Gastroesophageal sphincter (tissue), 4 donors: ENCODE measurements around the gene TNFRSF19. TPM values are rescaled to one million over a fixed set of nuclear protein-coding genes. Genes with fewer than 3 reads are reported as not detected.

Source experiments
- ATAC-seq: fragments of 150-250 bp; one replicate; pipeline ENCODE4 v1.9.1; 2016; ENCODE audit warnings: mild to moderate bottlenecking, moderate library complexity
- H3K27ac ChIP-seq, 4 donors: fragments of 200-600 bp; sonication (generic) in 3 of 4; 1 replicate in 3 of 4; 2 replicates in 1 of 4; pipeline ENCODE4 v1.5.1; 2016 to 2019
- H3K27me3 ChIP-seq: fragments of 200-600 bp; sonication (generic); one replicate; pipeline ENCODE4 v1.5.1; 2019
- H3K36me3 ChIP-seq, 2 donors: fragments of 200-600 bp; sonication (generic); one replicate each; pipeline ENCODE4 v1.5.1; 2019; ENCODE audit warnings: control low read depth in 1 of 2
- H3K4me1 ChIP-seq, 3 donors: fragments of 200-600 bp; sonication (generic); 1 replicate in 2 of 3; 2 replicates in 1 of 3; pipeline ENCODE4 v1.5.1; 2016 to 2019; ENCODE audit warnings: control low read depth in 2 of 3
- H3K4me3 ChIP-seq, 2 donors: fragments of 200-600 bp; sonication (generic); one replicate each; pipeline ENCODE4 v1.5.1; 2019; ENCODE audit warnings: mild to moderate bottlenecking in 1 of 2, moderate library complexity in 1 of 2
- H3K9me3 ChIP-seq, 3 donors: fragments of 200-600 bp; sonication (generic); one replicate each; pipeline ENCODE4 v1.5.1; 2017 to 2019; ENCODE audit warnings: control low read depth in 2 of 3
- EP300 ChIP-seq: sonication (generic); formaldehyde crosslinking; IDR thresholded peaks from one replicate; pipeline ENCODE4 v1.6.1; 2017; ENCODE audit warnings: antibody characterized with exemption, mild to moderate bottlenecking
- POLR2A ChIP-seq, 2 donors: fragments of 450-650 bp; IDR thresholded peaks; one replicate each; pipeline ENCODE4 v1.6.1; 2017; ENCODE audit warnings: antibody characterized with exemption in 2 of 2, mild to moderate bottlenecking in 2 of 2, moderate library complexity in 1 of 2
- POLR2AphosphoS5 ChIP-seq: sonication (generic); formaldehyde crosslinking; IDR thresholded peaks from one replicate; pipeline ENCODE4 v1.6.1; 2017; ENCODE audit warnings: antibody characterized with exemption
- WGBS, 2 donors: methylation state at CpG; one replicate each; pipeline ENCODE4 v1.1.5; 2018; ENCODE audit warnings: low coverage in 1 of 2; 5-methylcytosine and 5-hydroxymethylcytosine counted together
- total RNA-seq, 4 donors: library from RNA; depleted of rRNA; stranded (reverse); fragments of >200 nt; gene quantifications; one replicate each; pipeline ENCODE4 v1.1.0, GENCODE V29; 2016
- TF ChIP-seq, protein P1 (sequence below), 4 experiments: fragments of 200-600 bp in 2 of 4; fragments of 450-650 bp in 2 of 4; sonication (generic) in 1 of 4; IDR thresholded peaks; one replicate each; pipeline ENCODE4 v1.5.1; 2017 to 2019; ENCODE audit warnings: antibody characterized with exemption in 4 of 4, mild to moderate bottlenecking in 2 of 4, moderate library complexity in 2 of 4

Gene TNFRSF19
- total RNA-seq, 4 donors from 2014 or later, result 4.1 to 14.7 (median 8.2) TPM

GRCh38 chr13:23716401-23716800 lies 146.2 kb downstream of the TNFRSF19 start:
- H3K36me3 ChIP-seq, result no peaks in the 10 kb centered on the region
- no peaks in the 10 kb centered on the region for H3K27me3 ChIP-seq
- no peak for ATAC-seq
- TF ChIP-seq EP300 (no peak), POLR2AphosphoS5 (no peak), POLR2A (IDR thresholded peaks at IDR 0.05) (no peak)
- TF ChIP-seq, protein P1, sequence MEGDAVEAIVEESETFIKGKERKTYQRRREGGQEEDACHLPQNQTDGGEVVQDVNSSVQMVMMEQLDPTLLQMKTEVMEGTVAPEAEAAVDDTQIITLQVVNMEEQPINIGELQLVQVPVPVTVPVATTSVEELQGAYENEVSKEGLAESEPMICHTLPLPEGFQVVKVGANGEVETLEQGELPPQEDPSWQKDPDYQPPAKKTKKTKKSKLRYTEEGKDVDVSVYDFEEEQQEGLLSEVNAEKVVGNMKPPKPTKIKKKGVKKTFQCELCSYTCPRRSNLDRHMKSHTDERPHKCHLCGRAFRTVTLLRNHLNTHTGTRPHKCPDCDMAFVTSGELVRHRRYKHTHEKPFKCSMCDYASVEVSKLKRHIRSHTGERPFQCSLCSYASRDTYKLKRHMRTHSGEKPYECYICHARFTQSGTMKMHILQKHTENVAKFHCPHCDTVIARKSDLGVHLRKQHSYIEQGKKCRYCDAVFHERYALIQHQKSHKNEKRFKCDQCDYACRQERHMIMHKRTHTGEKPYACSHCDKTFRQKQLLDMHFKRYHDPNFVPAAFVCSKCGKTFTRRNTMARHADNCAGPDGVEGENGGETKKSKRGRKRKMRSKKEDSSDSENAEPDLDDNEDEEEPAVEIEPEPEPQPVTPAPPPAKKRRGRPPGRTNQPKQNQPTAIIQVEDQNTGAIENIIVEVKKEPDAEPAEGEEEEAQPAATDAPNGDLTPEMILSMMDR (IDR thresholded peaks at IDR 0.05), result no peak
- no peak overlapping the region for H3K27ac ChIP-seq
- no peaks in the 10 kb centered on the region for H3K4me1 ChIP-seq
- no peak overlapping the region for H3K4me3 ChIP-seq
- WGBS, 2 donors, result no CpG with 5 or more reads among the region's 2 CpGs
- no peaks in the 10 kb centered on the region for H3K9me3 ChIP-seq

GRCh38 chr13:23718996-23719395 lies 148.8 kb downstream of the TNFRSF19 start:
- Histone ChIP-seq H3K27me3 (no peaks in the 10 kb centered on the region), H3K27ac (no peak overlapping the region), H3K9me3 (no peaks in the 10 kb centered on the region), H3K36me3 (no peaks in the 10 kb centered on the region), H3K4me1 (peaks cover 0 to 11% (median 0%) of the 10 kb centered on the region in 3 donors), H3K4me3 (no peak overlapping the region)
- no peak for ATAC-seq
- TF ChIP-seq POLR2AphosphoS5, result no peak
- TF ChIP-seq, protein P1 (IDR thresholded peaks at IDR 0.05), result no peak
- no peak for TF ChIP-seq EP300
- TF ChIP-seq POLR2A (IDR thresholded peaks at IDR 0.05), result no peak
- WGBS, 2 donors, result 29 to 39% methylated on average over 2 of the region's 2 CpGs

GRCh38 chr13:23722726-23723453 lies 152.7 kb downstream of the TNFRSF19 start:
- TF ChIP-seq POLR2A (IDR thresholded peaks at IDR 0.05), result no peak
- TF ChIP-seq, protein P1 (IDR thresholded peaks at IDR 0.05), result no peak
- TF ChIP-seq EP300, result no peak
- no peak for TF ChIP-seq POLR2AphosphoS5
- peaks cover 0 to 1% of the 10 kb centered on the region in 2 donors for H3K36me3 ChIP-seq
- no peak overlapping the region for H3K4me3 ChIP-seq
- no peak for ATAC-seq
- H3K4me1 ChIP-seq, result peaks cover 0 to 29% (median 0%) of the 10 kb centered on the region in 3 donors
- H3K9me3 ChIP-seq, result no peaks in the 10 kb centered on the region
- 81 to 100% methylated on average over 4 to 6 of the region's 6 CpGs for WGBS, 2 donors
- H3K27ac ChIP-seq, result peak overlapping the region in 1 of 4 donors; percentile 45
- H3K27me3 ChIP-seq, result no peaks in the 10 kb centered on the region

DNA sequence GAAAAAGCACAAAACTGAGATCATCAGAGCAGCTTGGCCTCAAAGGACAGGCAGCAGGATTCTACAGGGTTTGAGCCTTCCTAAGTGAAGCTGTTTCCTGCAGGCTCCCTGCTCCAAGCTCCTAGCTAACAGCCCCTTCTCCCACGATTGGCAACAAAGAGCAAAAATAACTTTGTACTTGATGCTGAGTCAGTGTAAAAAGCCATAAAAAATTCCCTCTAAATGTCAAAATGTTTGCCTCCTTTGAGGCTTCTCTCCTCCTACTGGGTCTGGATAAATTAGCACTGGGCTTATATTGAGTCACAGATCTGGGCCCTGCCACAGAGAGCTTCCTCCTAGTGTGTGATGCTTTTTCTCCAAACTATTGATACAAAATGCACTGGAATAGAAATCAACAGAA lies 153.3 kb downstream of the TNFRSF19 start:
- no peak for ATAC-seq
- Histone ChIP-seq H3K4me1 (peaks cover 0 to 29% (median 0%) of the 10 kb centered on the region in 3 donors), H3K27ac (peak overlapping the region in 1 of 4 donors; percentile 45), H3K4me3 (no peak overlapping the region), H3K27me3 (no peaks in the 10 kb centered on the region), H3K9me3 (no peaks in the 10 kb centered on the region), H3K36me3 (peaks cover 0 to 7% of the 10 kb centered on the region in 2 donors)
- WGBS, 2 donors, result 0 to 25% methylated on average over 1 of the region's 1 CpG
- TF ChIP-seq POLR2AphosphoS5 (no peak), EP300 (no peak), POLR2A (IDR thresholded peaks at IDR 0.05) (no peak)
- TF ChIP-seq, protein P1 (IDR thresholded peaks at IDR 0.05), result no peak
